HCT116 (cell line): ENCODE data around the gene PRKCH. TPM values are rescaled to one million over a fixed set of nuclear protein-coding genes. Genes with fewer than 3 reads are reported as not detected.

Experiments used
- ATAC-seq: fragments of 200-7000 bp; cut with Tn5 transposase; 2 replicates; pipeline ENCODE4 v1.9.1; 2020; ENCODE audit warnings: mild to moderate bottlenecking, moderate library complexity
- BruUV-seq: library from RNA; stranded (reverse); fragments of 400-500 nt; replicated peaks from 2 replicates; lab custom pipeline; 2021; lab: Mats Ljungman, UMichigan
- CTCF ChIA-PET: fragments of 300-600 bp; sonication (Branson Sonifier 250); formaldehyde crosslinking; loops from one replicate; lab custom pipeline; 2021; ENCODE audit warnings: antibody characterized with exemption; lab: Charles Lee
- POLR2A ChIA-PET: fragments of 300-600, 350-600 bp; sonication (Branson Sonifier 250); formaldehyde crosslinking; loops from one replicate; lab custom pipeline; 2021; ENCODE audit warnings: antibody characterized with exemption; lab: Charles Lee
- RAD21 ChIA-PET, 2 experiments: fragments of 300-600 bp; sonication (Branson Sonifier 250); formaldehyde crosslinking; loops; one replicate each; lab custom pipeline; 2023; ENCODE audit warnings: low total read pairs in 2 of 2; ENCODE audit not compliant: uncharacterized antibody in 2 of 2, unreplicated experiment in 2 of 2, low non-redundant PET in 1 of 2; lab: Charles Lee
- DNase-seq: peaks from one replicate; pipeline ENCODE4 v3.0.0-alpha.2; 2010; ENCODE audit warnings: low read depth, low spot score
- H2AFZ ChIP-seq: fragments of 200-600 bp; shearing (Covaris generic), sonication (generic); 2 replicates; pipeline ENCODE4 v1.6.1; 2017; ENCODE audit warnings: low read depth, mixed run types, mixed read lengths, antibody characterized with exemption, low read length; ENCODE audit not compliant: poor library complexity, severe bottlenecking
- H3K27ac ChIP-seq: 2 replicates; pipeline ENCODE4 v1.5.1; 2012; ENCODE audit warnings: low read depth, low read length
- H3K27me3 ChIP-seq: fragments of 200-600 bp; sonication (generic); 2 replicates; pipeline ENCODE4 v1.6.1; 2016; ENCODE audit warnings: mixed run types, low read length, mixed read lengths; ENCODE audit not compliant: insufficient read depth
- H3K36me3 ChIP-seq, 2 experiments: fragments of 200-500 bp in 1 of 2; fragments of 200-600 bp in 1 of 2; sonication (Bioruptor generic) in 1 of 2; sonication (generic) in 1 of 2; 2 replicates each; pipeline versions ENCODE4 v1.5.1 to v1.6.1; 2014 to 2016; ENCODE audit warnings: low read length in 2 of 2, inconsistent platforms in 1 of 2, mixed read lengths in 1 of 2, mixed run types in 1 of 2; ENCODE audit not compliant: insufficient read depth in 2 of 2, control insufficient read depth in 1 of 2
- H3K4me1 ChIP-seq, 2 experiments: fragments of 200-600 bp in 1 of 2; sonication (generic) in 1 of 2; 2 replicates each; pipeline versions ENCODE4 v1.5.1 to v1.6.1; 2012 to 2017; ENCODE audit warnings: low read length in 2 of 2, inconsistent platforms in 1 of 2, mild to moderate bottlenecking in 1 of 2, mixed read lengths in 1 of 2, mixed run types in 1 of 2, moderate library complexity in 1 of 2; ENCODE audit not compliant: insufficient read depth in 2 of 2, control insufficient read depth in 1 of 2
- H3K4me2 ChIP-seq: fragments of 200-600 bp; sonication (generic); 2 replicates; pipeline ENCODE4 v1.6.1; 2017; ENCODE audit warnings: mixed run types, low read length, mixed read lengths
- H3K4me3 ChIP-seq, 2 experiments: fragments of 200-600 bp in 1 of 2; sonication (generic) in 1 of 2; replicated peaks in 1 of 2; 2 replicates each; pipeline ENCODE4 v1.5.1; 2011 to 2016; ENCODE audit warnings: low read length in 2 of 2, control low read depth in 1 of 2, low read depth in 1 of 2, mild to moderate bottlenecking in 1 of 2, mixed read lengths in 1 of 2, mixed run types in 1 of 2
- H3K79me2 ChIP-seq: fragments of 200-600 bp; sonication (generic); 2 replicates; pipeline ENCODE4 v1.6.1; 2017; ENCODE audit warnings: mild to moderate bottlenecking, mixed run types, low read length, moderate library complexity, mixed read lengths; ENCODE audit not compliant: insufficient read depth
- H3K9ac ChIP-seq: fragments of 200-600 bp; sonication (generic); 2 replicates; pipeline ENCODE4 v1.6.1; 2016; ENCODE audit warnings: low read length, mixed read lengths
- H3K9me2 ChIP-seq: fragments of 200-600 bp; sonication (generic), shearing (Covaris generic); 2 replicates; pipeline ENCODE4 v1.6.1; 2017; ENCODE audit warnings: mixed run types, mild to moderate bottlenecking, moderate library complexity; ENCODE audit not compliant: insufficient read depth
- H3K9me3 ChIP-seq, 2 experiments: fragments of 200-500 bp in 1 of 2; fragments of 200-600 bp in 1 of 2; sonication (Bioruptor generic) in 1 of 2; sonication (generic) in 1 of 2; 2 replicates each; pipeline ENCODE4 v1.6.1; 2014 to 2017; ENCODE audit warnings: low read length in 2 of 2, mixed read lengths in 2 of 2, inconsistent platforms in 1 of 2, low read depth in 1 of 2, mild to moderate bottlenecking in 1 of 2, mixed run types in 1 of 2, moderate library complexity in 1 of 2; ENCODE audit not compliant: control insufficient read depth in 1 of 2, insufficient read depth in 1 of 2
- H4K20me1 ChIP-seq: fragments of 200-600 bp; sonication (generic), shearing (Covaris generic); 2 replicates; pipeline ENCODE4 v1.6.1; 2017; ENCODE audit warnings: mixed run types, mild to moderate bottlenecking, moderate library complexity; ENCODE audit not compliant: insufficient read depth
- ATF3 ChIP-seq: IDR thresholded peaks from 2 replicates; pipeline ENCODE4 v1.6.1; 2012
- EGR1 ChIP-seq: IDR thresholded peaks from 2 replicates; pipeline ENCODE4 v1.6.1; 2012; ENCODE audit warnings: low read depth
- ELF1 ChIP-seq: IDR thresholded peaks from 2 replicates; pipeline ENCODE4 v1.6.1; 2012; ENCODE audit warnings: low read depth, borderline replicate concordance
- EZH2 ChIP-seq: fragments of 200-600 bp; sonication (generic); IDR thresholded peaks from 2 replicates; pipeline ENCODE4 v1.6.1; 2017; ENCODE audit warnings: antibody characterized with exemption, mixed run types
- EZH2phosphoT487 ChIP-seq: fragments of 200-600 bp; IDR thresholded peaks from 2 replicates; pipeline ENCODE4 v1.6.1; 2018; ENCODE audit warnings: antibody characterized with exemption, borderline replicate concordance
- MAX ChIP-seq: IDR thresholded peaks from 2 replicates; pipeline ENCODE4 v1.6.1; 2012
- POLR2AphosphoS5 ChIP-seq: IDR thresholded peaks from 2 replicates; pipeline ENCODE4 v1.6.1; 2011; ENCODE audit warnings: mild to moderate bottlenecking, low read depth, low read length, moderate library complexity
- RAD21 ChIP-seq: IDR thresholded peaks from 2 replicates; pipeline ENCODE4 v1.6.1; 2012; ENCODE audit warnings: low read depth, mild to moderate bottlenecking
- SIN3A ChIP-seq: IDR thresholded peaks from 2 replicates; pipeline ENCODE4 v1.6.1; 2012; ENCODE audit warnings: low read depth
- SP1 ChIP-seq: IDR thresholded peaks from 2 replicates; pipeline ENCODE4 v1.6.1; 2012; ENCODE audit warnings: low read depth
- SRF ChIP-seq: IDR thresholded peaks from 2 replicates; pipeline ENCODE4 v1.6.1; 2012; ENCODE audit warnings: low read depth
- TCF7L2 ChIP-seq: IDR thresholded peaks from 2 replicates; pipeline ENCODE4 v1.7.0; 2011; ENCODE audit warnings: borderline replicate concordance, inconsistent platforms; ENCODE audit not compliant: insufficient read depth, insufficient read length; ENCODE audit errors: extremely low read depth
- YY1 ChIP-seq: IDR thresholded peaks from 2 replicates; pipeline ENCODE4 v1.6.1; 2011; ENCODE audit warnings: low read length, low read depth, moderate library complexity, mild to moderate bottlenecking; ENCODE audit not compliant: insufficient replicate concordance; ENCODE audit errors: extremely low read depth
- ZBTB33 ChIP-seq: IDR thresholded peaks from 2 replicates; pipeline ENCODE4 v1.6.1; 2011; ENCODE audit warnings: mild to moderate bottlenecking, low read length, moderate library complexity; ENCODE audit not compliant: insufficient replicate concordance; ENCODE audit errors: extremely low read depth
- ZFX ChIP-seq: fragments of 450-650 bp; IDR thresholded peaks from 2 replicates; pipeline ENCODE4 v1.6.1; 2017
- ZNF274 ChIP-seq: fragments of 200-500 bp; sonication (Bioruptor generic); IDR thresholded peaks from 2 replicates; pipeline ENCODE4 v1.6.1; 2014; ENCODE audit warnings: mild to moderate bottlenecking, low read depth, low read length, inconsistent platforms
- intact Hi-C: fragments of 100-400 bp; cut with micrococcal nuclease; formaldehyde crosslinking; loops from 2 replicates; pipeline ENCODE4 v1.10.0; 2022
- total RNA-seq: library from RNA; stranded (reverse); gene quantifications from one replicate; pipeline ENCODE4 v1.2.1, GENCODE V29; 2021; ENCODE audit not compliant: unreplicated experiment
- TF ChIP-seq, protein P1 (sequence below): IDR thresholded peaks from 2 replicates; pipeline ENCODE4 v1.6.1; 2012; ENCODE audit warnings: low read depth
- TF ChIP-seq, protein P2 (sequence below), 3 experiments: fragments of 200-600 bp in 1 of 3; sonication (generic) in 1 of 3; IDR thresholded peaks in 2 of 3; conservative IDR thresholded peaks in 1 of 3; 2 replicates each; pipeline ENCODE4 v1.5.1; 2012 to 2017; ENCODE audit warnings: low read depth in 2 of 3, low read length in 2 of 3, antibody characterized with exemption in 1 of 3, borderline replicate concordance in 1 of 3, control low read depth in 1 of 3, mild to moderate bottlenecking in 1 of 3, mixed read lengths in 1 of 3, mixed run types in 1 of 3, moderate library complexity in 1 of 3; ENCODE audit not compliant: insufficient read depth in 1 of 3

Gene PRKCH
- total RNA-seq, 1 experiment from 2014 or later = 16.6 TPM

DNA sequence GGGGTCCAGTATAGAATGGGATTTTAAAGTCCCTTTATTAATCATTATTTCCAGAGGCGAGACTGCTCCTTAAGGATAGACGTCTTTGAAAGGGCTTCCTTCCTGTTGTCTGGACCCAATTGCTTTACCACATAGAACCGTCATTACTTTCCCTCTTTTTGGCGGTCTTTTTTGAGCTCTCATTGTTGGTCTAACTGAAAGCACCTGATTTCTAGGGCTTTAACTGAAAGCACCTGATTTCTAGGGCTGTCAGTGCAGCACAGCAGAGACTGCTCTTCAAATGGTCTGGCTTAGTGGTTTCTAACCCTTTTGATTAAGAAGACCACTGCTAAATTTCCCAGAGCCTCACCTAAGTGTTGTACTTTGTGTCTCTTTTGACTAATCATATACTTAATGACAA, 95.8 kb downstream of the PRKCH start:
- ChIA-PET CTCF (no interaction called here), RAD21 (no interaction called here), POLR2A (no interaction called here)
- BruUV-seq = no TSS peak
- Histone ChIP-seq H3K27me3 (no peaks in the 10 kb centered on the region), H3K9me2 (no peaks in the 10 kb centered on the region), H3K36me3 (no peaks in the 10 kb centered on the region), H3K4me2 (no peak overlapping the region), H2AFZ (no peak overlapping the region), H3K27ac (no peak overlapping the region), H3K4me1 (peaks cover 17 to 18% of the 10 kb centered on the region in 2 experiments), H3K79me2 (no peaks in the 10 kb centered on the region), H3K4me3 (no peak overlapping the region), H4K20me1 (no peaks in the 10 kb centered on the region), H3K9ac (no peak overlapping the region), H3K9me3 (no peaks in the 10 kb centered on the region)
- intact Hi-C loops = no loop called here
- no peak for ATAC-seq
- no peak for DNase-seq
- TF ChIP-seq SP1 (no peak), POLR2AphosphoS5 (no peak), ZNF274 (no peak), YY1 (no peak), RAD21 (no peak), ELF1 (no peak), SRF (no peak), TCF7L2 (no peak), EZH2phosphoT487 (no peak), ZFX (no peak), MAX (no peak), EGR1 (no peak), EZH2 (no peak), SIN3A (no peak), ATF3 (no peak), ZBTB33 (no peak)
- TF ChIP-seq, protein P1, sequence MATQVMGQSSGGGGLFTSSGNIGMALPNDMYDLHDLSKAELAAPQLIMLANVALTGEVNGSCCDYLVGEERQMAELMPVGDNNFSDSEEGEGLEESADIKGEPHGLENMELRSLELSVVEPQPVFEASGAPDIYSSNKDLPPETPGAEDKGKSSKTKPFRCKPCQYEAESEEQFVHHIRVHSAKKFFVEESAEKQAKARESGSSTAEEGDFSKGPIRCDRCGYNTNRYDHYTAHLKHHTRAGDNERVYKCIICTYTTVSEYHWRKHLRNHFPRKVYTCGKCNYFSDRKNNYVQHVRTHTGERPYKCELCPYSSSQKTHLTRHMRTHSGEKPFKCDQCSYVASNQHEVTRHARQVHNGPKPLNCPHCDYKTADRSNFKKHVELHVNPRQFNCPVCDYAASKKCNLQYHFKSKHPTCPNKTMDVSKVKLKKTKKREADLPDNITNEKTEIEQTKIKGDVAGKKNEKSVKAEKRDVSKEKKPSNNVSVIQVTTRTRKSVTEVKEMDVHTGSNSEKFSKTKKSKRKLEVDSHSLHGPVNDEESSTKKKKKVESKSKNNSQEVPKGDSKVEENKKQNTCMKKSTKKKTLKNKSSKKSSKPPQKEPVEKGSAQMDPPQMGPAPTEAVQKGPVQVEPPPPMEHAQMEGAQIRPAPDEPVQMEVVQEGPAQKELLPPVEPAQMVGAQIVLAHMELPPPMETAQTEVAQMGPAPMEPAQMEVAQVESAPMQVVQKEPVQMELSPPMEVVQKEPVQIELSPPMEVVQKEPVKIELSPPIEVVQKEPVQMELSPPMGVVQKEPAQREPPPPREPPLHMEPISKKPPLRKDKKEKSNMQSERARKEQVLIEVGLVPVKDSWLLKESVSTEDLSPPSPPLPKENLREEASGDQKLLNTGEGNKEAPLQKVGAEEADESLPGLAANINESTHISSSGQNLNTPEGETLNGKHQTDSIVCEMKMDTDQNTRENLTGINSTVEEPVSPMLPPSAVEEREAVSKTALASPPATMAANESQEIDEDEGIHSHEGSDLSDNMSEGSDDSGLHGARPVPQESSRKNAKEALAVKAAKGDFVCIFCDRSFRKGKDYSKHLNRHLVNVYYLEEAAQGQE = no peak
- TF ChIP-seq, protein P2, sequence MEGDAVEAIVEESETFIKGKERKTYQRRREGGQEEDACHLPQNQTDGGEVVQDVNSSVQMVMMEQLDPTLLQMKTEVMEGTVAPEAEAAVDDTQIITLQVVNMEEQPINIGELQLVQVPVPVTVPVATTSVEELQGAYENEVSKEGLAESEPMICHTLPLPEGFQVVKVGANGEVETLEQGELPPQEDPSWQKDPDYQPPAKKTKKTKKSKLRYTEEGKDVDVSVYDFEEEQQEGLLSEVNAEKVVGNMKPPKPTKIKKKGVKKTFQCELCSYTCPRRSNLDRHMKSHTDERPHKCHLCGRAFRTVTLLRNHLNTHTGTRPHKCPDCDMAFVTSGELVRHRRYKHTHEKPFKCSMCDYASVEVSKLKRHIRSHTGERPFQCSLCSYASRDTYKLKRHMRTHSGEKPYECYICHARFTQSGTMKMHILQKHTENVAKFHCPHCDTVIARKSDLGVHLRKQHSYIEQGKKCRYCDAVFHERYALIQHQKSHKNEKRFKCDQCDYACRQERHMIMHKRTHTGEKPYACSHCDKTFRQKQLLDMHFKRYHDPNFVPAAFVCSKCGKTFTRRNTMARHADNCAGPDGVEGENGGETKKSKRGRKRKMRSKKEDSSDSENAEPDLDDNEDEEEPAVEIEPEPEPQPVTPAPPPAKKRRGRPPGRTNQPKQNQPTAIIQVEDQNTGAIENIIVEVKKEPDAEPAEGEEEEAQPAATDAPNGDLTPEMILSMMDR (IDR thresholded peaks at IDR 0.05 in 2 of 3, conservative IDR thresholded peaks at IDR 0.05 in 1 of 3; ENCODE audit: borderline replicate concordance in 1 of 3, insufficient read depth in 1 of 3, low read depth in 2 of 3, low read length in 2 of 3) = no peak
